Lung microvascular endothelial cell (primary cell): ENCODE results near the gene ILK. TPM values are rescaled to one million over a fixed set of nuclear protein-coding genes. Genes with fewer than 3 reads are reported as not detected.

Experiments
- DNase-seq, 2 donors: peaks; one replicate each; pipeline versions ENCODE4 v3.0.0 to v3.0.0-alpha.2; 2010; ENCODE audit warnings: low read depth in 2 of 2
- total RNA-seq: library from RNA; depleted of rRNA; stranded (reverse); fragments of >200 nt; gene quantifications from 2 replicates; pipeline ENCODE4 v1.2.1, GENCODE V29; 2014

ILK gene
- total RNA-seq, 1 donor from 2014 or later: 109 TPM

DNA sequence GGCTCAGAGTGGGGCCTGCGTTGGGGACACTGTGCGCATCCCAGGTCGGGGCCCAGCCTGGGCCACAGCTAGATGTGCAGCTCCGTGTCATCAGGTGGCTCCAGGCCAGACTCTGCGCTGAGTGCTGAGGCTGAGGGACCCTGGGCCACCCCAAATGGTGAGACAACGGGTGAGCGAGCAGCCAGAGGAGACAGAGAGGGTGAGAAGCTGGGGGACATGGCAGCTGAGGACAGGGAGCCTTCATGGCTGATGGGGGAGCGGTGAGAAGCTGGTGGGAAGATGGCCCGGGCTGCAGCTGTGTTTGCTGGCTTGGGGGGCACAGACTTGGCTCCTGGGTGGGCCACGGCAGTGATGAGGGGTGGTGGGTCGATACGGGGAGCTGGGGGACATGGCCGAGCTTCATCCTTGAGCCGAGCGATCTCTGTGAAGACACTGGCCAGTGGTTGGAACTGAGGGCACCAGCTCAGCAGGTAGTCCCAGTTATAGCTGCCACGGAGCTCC lies 18.2 kb downstream of the ILK start:
- no peak for DNase-seq

- peak; percentile 45 to 72 for DNase-seq
Observed at GRCh38 chr11:6622261-6623171, 18.9 kb downstream of the ILK start.

DNA sequence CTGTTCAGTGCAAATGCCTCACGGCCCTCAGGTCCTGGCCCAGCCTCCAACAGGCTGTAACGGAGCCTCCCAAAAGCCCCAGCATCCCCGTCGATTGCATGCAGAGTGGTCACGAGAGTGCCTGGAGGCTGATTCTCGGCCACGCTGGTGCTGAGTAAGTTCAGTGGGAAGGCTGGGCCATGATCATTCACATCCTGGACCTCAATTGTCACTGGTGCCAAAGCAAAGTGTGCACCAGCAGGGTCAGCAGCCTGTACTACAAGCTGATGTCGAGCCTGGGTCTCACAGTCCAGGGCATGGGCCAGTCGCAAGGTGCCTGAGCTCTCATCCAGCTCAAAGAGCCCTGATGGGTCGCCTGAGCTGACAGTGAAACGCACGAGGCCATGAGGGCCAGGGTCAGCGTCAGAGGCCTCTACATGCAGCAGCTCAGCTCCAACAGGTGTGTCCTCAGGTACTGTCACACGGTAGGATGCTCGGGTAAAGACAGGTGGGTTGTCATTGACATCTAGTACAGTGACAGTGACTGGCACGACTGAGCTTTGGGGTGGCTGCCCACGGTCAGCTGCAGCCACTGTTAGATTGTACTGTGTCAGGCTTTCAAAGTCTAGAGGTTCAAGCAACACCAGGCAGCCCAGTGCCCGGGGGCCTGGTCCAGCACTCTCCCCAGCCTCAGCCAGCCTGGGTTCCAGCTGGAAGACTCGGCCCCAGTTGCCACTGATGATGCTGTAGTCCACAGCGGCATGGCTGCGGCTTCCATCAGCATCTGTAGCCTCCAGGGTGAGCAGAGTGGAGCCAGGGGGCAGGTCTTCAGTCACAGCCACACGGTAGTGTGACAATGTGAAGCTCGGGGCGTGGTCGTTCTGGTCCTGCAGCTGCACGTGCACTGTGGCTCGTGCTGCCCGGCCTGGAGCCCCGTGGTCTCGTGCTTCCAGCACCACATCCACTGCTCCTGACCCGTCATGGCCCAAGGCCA lies 20.1 kb downstream of the ILK start:
- DNase-seq: no peak

GRCh38 chr11:6625156-6625831 lies 21.7 kb downstream of the ILK start:
- no peak for DNase-seq

- no peak for DNase-seq
Observed at GRCh38 chr11:6625832-6626420, 22.4 kb downstream of the ILK start.

DNA sequence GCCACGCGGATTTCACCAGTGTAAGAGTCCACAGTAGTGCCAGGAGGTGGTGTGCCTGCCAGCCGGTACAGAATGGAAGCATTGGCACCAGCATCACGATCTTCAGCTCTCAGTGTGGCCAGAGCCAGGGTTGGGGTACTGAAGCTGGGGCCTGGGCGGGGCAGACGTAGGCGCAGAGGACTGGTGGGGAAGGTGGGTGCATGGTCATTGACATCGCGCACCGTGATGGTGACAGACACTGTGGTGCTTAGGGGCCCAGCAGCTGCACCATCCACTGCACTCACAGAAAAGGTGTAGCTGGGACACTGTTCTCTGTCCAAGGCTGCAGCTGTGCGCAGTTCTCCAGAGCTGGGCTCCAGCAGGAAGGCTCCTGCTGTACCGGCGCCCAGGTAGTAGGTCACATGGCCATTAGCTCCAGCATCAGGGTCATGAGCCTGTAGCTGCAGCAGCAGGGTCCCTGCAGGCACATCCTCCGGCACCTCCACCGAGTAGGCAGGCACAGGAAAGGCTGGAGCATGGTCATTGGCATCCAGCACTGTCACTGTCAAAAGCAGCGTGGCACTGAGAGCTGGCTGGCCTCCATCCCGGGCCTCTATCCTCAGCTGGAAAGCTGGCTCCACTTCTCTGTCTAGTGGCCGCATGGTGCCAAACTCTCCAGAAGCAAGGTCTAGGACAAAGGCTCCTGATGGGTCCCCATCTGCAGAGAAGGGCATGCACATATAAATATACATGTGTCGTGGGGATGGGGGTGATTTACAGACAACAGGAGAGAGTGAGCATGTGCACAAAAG lies 23.6 kb downstream of the ILK start:
- no peak for DNase-seq

DNA sequence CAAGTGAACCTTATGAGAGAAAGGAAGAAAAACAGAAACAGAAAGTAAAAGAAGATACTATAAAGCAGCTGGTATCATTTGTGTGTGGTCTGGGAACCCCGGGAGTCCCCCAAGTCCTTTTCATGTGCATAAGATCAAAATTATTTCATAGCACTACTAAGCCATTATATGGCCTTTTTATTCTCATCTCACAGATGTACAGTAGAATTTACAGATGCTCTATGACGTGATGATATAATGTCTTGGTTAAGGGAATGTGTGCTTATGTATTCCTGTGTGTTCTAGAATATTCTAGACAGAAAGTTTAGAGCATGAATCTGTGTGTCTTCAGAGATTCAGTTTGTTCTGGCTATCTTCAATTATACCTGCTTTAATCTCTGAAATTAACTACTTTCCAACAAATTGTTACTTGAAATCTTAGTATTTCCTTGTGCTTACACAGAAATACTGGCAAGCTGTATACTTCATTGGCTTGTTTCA lies 24.2 kb downstream of the ILK start:
- no peak for DNase-seq

DNA sequence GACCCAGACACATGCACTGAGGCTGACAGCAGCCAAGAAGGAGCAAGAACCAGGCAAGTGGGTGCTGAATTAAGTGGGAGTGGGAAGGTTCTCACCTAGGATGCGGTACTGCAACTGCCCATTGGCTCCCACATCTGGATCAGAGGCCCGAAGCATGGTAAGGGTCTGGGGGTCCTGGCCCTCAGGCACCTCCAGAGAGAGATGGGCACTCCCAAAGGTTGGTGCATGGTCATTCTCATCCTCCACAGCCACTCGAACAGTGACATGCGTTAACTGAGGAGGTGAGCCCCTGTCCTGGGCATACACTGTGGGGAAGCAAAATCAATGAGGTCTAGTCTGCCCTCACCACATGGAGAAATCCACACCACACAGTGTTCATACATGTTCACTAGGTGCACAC lies 25.0 kb downstream of the ILK start:
- no peak for DNase-seq

GRCh38 chr11:6629573-6629891 lies 26.0 kb downstream of the ILK start:
- DNase-seq: no peak

DNA sequence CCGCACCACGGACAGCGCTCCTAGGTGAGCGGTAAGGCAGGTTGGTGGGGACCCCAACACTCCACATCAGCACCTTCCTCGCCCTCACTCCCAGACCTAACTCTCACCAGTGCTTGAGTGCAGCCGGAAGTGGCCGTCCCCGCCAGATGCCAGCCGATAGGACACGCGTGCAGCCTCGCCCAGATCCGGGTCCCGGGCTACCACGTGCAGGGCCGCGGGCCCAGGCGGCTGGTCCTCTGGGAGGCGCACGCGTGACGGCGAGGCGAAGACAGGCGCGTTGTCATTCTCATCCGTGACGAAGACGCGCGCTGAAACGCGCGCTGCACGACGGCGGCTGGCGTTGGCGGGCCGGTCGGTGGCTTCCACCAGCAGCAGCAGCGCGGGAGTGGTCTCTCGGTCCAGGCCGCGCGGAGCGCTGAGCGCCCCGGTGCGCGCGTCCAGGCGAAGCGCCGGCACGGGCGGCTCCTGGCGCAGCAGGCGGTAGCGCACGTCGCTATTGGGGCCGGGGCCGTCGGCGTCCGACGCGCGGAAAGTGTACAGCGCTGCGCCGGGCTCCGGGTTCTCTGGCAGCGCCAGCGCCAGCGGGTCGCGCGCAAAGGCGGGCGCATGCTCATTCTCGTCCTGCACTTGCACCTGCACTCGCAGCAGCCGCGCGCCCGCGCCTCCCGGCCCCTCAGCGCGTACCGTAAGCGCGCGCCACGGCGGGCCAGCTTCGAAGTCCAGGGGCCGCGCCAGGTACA lies 26.5 kb downstream of the ILK start:
- DNase-seq: no peak

DNA sequence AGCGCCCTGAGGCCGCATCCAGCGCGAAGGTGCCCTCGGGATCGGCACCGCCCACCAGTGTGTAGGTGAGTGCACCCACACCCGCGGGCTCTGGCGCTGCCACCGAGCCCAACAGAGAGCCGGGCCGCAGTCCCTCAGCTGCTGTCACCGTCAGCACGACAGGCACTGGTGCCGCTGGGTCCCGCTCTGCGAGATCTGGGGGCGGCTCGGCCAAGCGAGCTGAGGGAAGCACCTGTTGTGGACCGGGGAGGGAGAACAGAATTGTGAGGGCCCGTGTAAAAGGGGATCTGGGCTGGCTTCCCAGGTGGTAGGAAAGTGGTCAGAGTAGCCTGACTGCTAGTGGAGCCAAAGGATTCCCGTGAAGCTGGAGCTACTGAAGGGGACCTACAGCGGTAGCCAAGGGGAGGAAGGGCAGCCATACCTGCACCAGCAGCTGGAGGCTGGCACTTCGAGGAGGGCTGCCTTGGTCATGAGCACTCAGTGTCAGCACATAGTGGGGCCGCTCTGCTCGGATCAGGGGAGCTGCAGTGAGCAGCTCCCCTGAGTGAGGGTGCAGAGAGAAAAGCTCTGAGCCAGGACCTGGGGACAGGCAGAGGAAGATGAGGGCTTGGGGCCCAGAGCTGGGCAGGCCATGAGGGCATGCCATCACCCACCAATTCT lies 27.2 kb downstream of the ILK start:
- DNase-seq: no peak

DNA sequence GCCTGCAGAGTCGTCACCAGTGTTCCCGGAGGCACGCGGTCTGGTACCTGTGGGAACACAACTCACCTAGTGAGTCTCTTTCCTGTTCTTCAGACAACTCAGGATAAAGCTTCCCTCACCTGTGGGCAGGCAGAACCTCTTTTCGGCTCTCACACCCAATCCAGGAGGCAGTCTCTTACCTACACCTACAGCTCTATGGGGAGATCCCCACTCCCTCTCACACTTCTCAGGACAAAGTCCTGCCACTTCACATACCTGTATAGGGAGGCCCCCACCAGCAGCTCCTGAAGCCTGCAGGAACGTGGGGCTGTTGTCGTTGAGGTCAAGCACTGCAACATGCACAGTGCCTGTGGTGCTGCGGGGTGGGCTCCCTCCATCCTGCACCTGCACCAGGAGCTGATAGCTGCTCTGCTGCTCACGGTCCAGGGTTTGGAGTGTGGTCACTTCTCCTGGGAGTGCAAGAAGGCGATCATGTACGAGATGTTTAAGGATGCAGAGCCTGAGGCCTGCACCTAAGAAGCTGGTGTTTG lies 27.9 kb downstream of the ILK start:
- DNase-seq: no peak

- no peak for DNase-seq
Observed at GRCh38 chr11:6632116-6633073, 28.8 kb downstream of the ILK start.

DNA sequence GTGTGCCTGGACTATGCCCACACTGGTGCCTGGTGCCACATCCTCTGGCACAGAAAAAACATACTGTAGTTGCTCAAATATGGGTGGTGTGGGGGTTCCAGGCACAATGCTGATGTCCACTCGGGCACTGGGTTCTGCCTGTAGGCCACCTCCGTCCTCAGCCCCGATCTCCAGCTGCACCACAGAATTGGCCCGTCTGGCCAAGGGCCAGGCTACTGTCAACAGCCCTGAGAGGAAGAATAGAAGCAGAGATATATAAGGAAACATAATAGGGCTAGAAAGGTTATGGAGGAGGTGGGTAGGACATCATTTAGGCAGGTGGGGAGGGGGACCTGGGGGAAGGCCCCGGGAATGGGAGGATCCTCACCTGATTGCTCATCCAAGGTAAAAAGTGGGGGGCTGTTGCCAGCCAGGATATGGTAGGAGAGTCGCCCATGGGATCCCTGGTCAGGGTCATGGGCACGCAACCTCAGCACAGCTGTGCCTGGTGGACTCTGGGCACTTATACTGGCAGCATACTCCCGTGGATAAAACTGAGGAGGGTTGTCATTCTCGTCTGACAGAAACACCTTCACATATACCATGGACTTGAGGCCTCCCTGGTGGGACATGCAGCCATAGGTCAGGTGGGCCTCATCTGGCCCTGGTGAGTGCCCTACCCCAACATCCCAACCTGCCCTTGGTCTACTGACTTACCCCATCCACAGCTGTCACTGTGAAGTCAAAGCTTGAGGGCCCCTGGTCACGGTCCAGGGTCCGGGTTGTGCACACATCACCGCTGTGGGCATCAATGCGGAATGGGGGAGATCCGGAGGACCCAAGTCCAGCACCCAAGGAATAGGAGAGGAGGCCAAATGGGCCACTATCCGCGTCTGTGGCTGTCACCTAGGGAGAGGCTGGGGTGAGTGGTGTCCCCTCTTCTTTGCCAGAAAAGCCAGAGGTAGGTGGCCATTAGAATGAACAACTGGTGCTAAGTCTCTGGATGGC lies 30.1 kb downstream of the ILK start:
- DNase-seq: no peak

- DNase-seq: no peak
Observed at GRCh38 chr11:6634534-6634933, 31.0 kb downstream of the ILK start.
